Measurements from ENCODE around the gene SORCS2.

DNA sequence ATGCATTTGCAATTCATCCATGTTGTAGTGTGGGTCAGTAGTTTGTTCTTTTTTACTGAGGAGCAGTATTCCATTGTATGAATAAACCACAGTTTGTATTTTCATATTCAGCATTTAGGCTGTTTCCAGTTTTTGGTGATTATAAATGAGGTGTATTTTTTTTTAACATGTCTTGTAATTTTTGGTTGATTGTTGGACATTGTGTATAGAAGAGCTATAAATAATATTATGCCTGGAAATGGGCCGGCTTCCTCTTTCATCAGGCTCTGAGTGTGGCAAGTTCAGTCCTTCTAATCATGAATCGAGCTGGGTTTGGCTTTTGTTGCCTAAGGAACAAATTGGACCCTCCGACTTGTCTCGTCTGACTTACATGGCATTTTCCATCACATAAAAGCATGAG, 126.7 kb downstream of the SORCS2 start:
- no peak for TF ChIP-seq EZH2phosphoT487 (IDR thresholded peaks at IDR 0.05; ENCODE audit: insufficient read depth, low read depth)
- TF ChIP-seq EZH2 (IDR thresholded peaks at IDR 0.05; ENCODE audit: insufficient read depth, poor library complexity, severe bottlenecking) = no peak

Measured in GM23248 (cell line).